Heart left ventricle (tissue), 16 donors: Measurements from ENCODE around the gene PFKP. TPM values are rescaled to one million over a fixed set of nuclear protein-coding genes. Genes with fewer than 3 reads are reported as not detected.

Experiments used
- ATAC-seq, 4 donors: fragments of 200-7000 bp; cut with Tn5 transposase; one replicate each; pipeline ENCODE4 v1.9.1; 2020 to 2022; ENCODE audit warnings: moderate library complexity in 4 of 4, mild to moderate bottlenecking in 3 of 4, moderate number of reproducible peaks in 1 of 4
- DNase-seq, 5 donors: peaks; one replicate each; pipeline ENCODE4 v3.0.0-alpha.2; 2020
- H3K27ac ChIP-seq, 12 donors: fragments of 200-600 bp; sonication (generic) in 4 of 12; one replicate each; pipeline versions ENCODE4 v1.5.0 to v1.8.0; 2016 to 2022; ENCODE audit warnings: mild to moderate bottlenecking in 2 of 12
- H3K27me3 ChIP-seq, 9 donors: fragments of 200-600 bp; sonication (generic) in 2 of 9; one replicate each; pipeline versions ENCODE4 v1.5.1 to v1.8.0; 2016 to 2022; ENCODE audit warnings: mild to moderate bottlenecking in 3 of 9
- H3K36me3 ChIP-seq, 9 donors: fragments of 200-600 bp; sonication (generic) in 2 of 9; one replicate each; pipeline versions ENCODE4 v1.5.0 to v1.8.0; 2018 to 2022; ENCODE audit warnings: mild to moderate bottlenecking in 2 of 9
- H3K4me1 ChIP-seq, 12 donors: fragments of 200-600 bp; sonication (generic) in 4 of 12; one replicate each; pipeline versions ENCODE4 v1.5.0 to v1.8.0; 2016 to 2022; ENCODE audit warnings: mild to moderate bottlenecking in 3 of 12
- H3K4me3 ChIP-seq, 12 donors: fragments of 200-600 bp; sonication (generic) in 4 of 12; one replicate each; pipeline versions ENCODE4 v1.5.0 to v1.8.0; 2017 to 2022; ENCODE audit warnings: mild to moderate bottlenecking in 9 of 12, moderate library complexity in 4 of 12
- H3K9me3 ChIP-seq, 12 donors: fragments of 200-600 bp; sonication (generic) in 4 of 12; one replicate each; pipeline versions ENCODE4 v1.5.0 to v1.8.0; 2016 to 2022; ENCODE audit warnings: mild to moderate bottlenecking in 1 of 12
- CTCF ChIP-seq, 12 donors: fragments of 200-600 bp; sonication (generic) in 4 of 12; IDR thresholded peaks; one replicate each; pipeline versions ENCODE4 v1.5.0 to v1.8.0; 2018 to 2022; ENCODE audit warnings: antibody characterized with exemption in 12 of 12, mild to moderate bottlenecking in 5 of 12
- POLR2A ChIP-seq, 2 donors: fragments of 450-650 bp; IDR thresholded peaks; one replicate each; pipeline ENCODE4 v1.6.1; 2017; ENCODE audit warnings: antibody characterized with exemption in 2 of 2, mild to moderate bottlenecking in 2 of 2, moderate library complexity in 2 of 2
- WGBS, 4 donors: extraction: QIAGEN DNeasy Blood & Tissue Kit in 2 of 4; methylation state at CpG; one replicate each; pipeline versions ENCODE4 v1.1.5 to v1.1.7; 2013 to 2018; 5-methylcytosine and 5-hydroxymethylcytosine counted together
- intact Hi-C, 10 donors: fragments of 100-400 bp; cut with DNase I; formaldehyde crosslinking; loops; one replicate each; pipeline versions ENCODE4 v1.11.1 to v1.14.2; 2022
- polyA plus RNA-seq, 2 donors: library from polyadenylated mRNA; stranded (reverse); fragments of 200-250 nt; gene quantifications; one replicate each; pipeline ENCODE4 v1.2.3, GENCODE V29; 2013
- total RNA-seq, 9 donors: library from RNA; depleted of rRNA in 2 of 9; stranded (reverse); fragments of >200 nt in 2 of 9; fragmentation: NEBNext Ultra II Directional in 3 of 9; extraction: Animal tissue kit (Norgen Biotek cat#: 25700) in 3 of 9; gene quantifications; one replicate each; pipeline versions ENCODE4 v1.1.0 to v1.2.4, GENCODE V29; 2016 to 2023
- donor health status: ischemic (EF 13 %, LVEDD 7.1; RV severe dilation, severe dysfunction).
- donor health status: healthy with polysubstance abuse.
- donor health status: DM: no; HTN: yes; CAD: no.
- donor health status: DM: no; HTN: no; CAD: no.
- donor health status: ischemic (EF 25% LVEDD 6.9; RV normal size, moderate dysfunction).
- donor health status: ischemic (EF 25% LVEDD 5.7; RV mildly dilated, moderate dysfunction).
- donor health status: healthy.
- donor health status: DM: yes; HTN: yes; CAD: no.
- donor health status: ischemic (EF 35%, LVEDD 5.7; RV mildly dilated, moderate dysfunction).
- donor health status: nonischemic (EF 11% LVEDD 7.7; RV severe dilation, severe dysfunction).
- donor health status: DM: yes; HTN: yes; CAD: no.
- donor health status: PGD.
- donor health status: ischemic (EF 29% LVEDD 5.4; RV normal size, mild dysfunction).
- donor health status: nonischemic (EF 23%, LVEDD 6.1; RV moderate dilation, normal function).

PFKP gene
- total and polyA plus RNA-seq, 11 donors = 68.0 to 318 (median 183) TPM

GRCh38 chr10:3048119-3049019, 19.0 kb upstream of the PFKP start:
- ATAC-seq (peak in 3 of 4 donors; percentile 33 to 40 (median 34)), DNase-seq (no peak)
- peaks cover 0 to 20% (median 10%) of the 10 kb centered on the region in 12 donors for H3K4me1 ChIP-seq
- H3K27ac ChIP-seq = peak overlapping the region in 3 of 12 donors; percentile 18 to 58 (median 48)
- no peak overlapping the region for H3K4me3 ChIP-seq
- no peaks in the 10 kb centered on the region for H3K27me3 ChIP-seq
- H3K36me3 ChIP-seq = no peaks in the 10 kb centered on the region
- intact Hi-C loops = loop anchor here in 1 of 10 donors (10.0 kb wide), 1 partner anchor 1624 kb away; no protein-coding TSS in a partner anchor
- WGBS, 4 donors = 61 to 76% (median 70%) methylated on average over 17 of the region's 17 CpGs
- TF ChIP-seq POLR2A (IDR thresholded peaks at IDR 0.05) (no peak), CTCF (IDR thresholded peaks at IDR 0.05) (no peak)
- H3K9me3 ChIP-seq = no peaks in the 10 kb centered on the region

- DNase-seq (no peak), ATAC-seq (no peak)
- no peak overlapping the region for H3K27ac ChIP-seq
- WGBS, 4 donors = 59 to 76% (median 66%) methylated on average over 5 of the region's 5 CpGs
- intact Hi-C loops = no loop called here
- H3K4me3 ChIP-seq = no peak overlapping the region
- peaks cover 0 to 5% (median 0%) of the 10 kb centered on the region in 12 donors for H3K9me3 ChIP-seq
- TF ChIP-seq CTCF (IDR thresholded peaks at IDR 0.05) (no peak), POLR2A (IDR thresholded peaks at IDR 0.05) (no peak)
- no peaks in the 10 kb centered on the region for H3K36me3 ChIP-seq
- no peaks in the 10 kb centered on the region for H3K27me3 ChIP-seq
- peaks cover 0 to 11% (median 5%) of the 10 kb centered on the region in 12 donors for H3K4me1 ChIP-seq
These were observed 15.7 kb upstream of the PFKP start for GRCh38 chr10:3051692-3052091.

- Histone ChIP-seq H3K36me3 (no peaks in the 10 kb centered on the region), H3K27me3 (no peaks in the 10 kb centered on the region), H3K27ac (no peak overlapping the region), H3K4me1 (peaks cover 0 to 11% (median 5%) of the 10 kb centered on the region in 12 donors), H3K4me3 (no peak overlapping the region), H3K9me3 (peaks cover 0 to 5% (median 0%) of the 10 kb centered on the region in 12 donors)
- no peak for ATAC-seq
- WGBS, 4 donors = 60 to 73% (median 66%) methylated on average over 2 of the region's 2 CpGs
- no peak for TF ChIP-seq POLR2A (IDR thresholded peaks at IDR 0.05)
- TF ChIP-seq CTCF (IDR thresholded peaks at IDR 0.05) = no peak
- intact Hi-C loops = no loop called here
- no peak for DNase-seq
These were observed 14.2 kb upstream of the PFKP start for GRCh38 chr10:3053155-3053554.

DNA sequence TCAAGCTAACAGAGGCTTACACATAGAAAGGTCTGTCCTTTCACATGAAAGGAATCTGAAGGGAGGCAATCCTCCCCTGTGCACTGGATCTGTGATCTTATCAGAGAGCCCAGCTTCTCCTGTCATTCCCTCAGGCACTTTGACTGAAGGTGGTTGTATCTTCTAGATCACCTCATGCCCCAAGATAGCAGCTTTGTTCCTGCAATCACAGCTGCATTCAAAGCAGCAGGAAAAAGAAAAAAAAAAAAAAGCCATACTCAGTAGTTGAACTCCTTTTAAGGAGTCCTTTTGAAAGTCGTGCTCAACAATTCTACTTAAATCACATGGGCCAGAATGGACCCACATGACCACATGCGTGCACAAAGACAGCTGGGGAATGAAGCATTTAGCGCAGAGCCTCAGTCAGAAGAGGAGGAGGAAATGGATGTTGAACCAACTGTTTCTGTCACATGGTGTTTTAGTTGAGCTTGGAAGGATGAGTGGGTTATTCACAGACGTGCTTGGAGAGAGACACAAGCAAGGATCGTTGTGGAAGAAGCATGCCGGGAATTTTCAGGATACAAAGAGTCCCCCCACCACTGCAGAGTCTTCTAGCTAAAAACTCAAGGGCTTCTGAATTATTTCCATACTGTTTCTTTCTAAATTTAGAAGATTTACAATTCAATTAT, 13.0 kb upstream of the PFKP start:
- ATAC-seq (peak in 1 of 4 donors; percentile 54), DNase-seq (no peak)
- intact Hi-C loops = no loop called here
- Histone ChIP-seq H3K4me3 (no peak overlapping the region), H3K36me3 (no peaks in the 10 kb centered on the region), H3K9me3 (peaks cover 0 to 5% (median 0%) of the 10 kb centered on the region in 12 donors), H3K27me3 (no peaks in the 10 kb centered on the region), H3K27ac (peak overlapping the region in 10 of 12 donors; percentile 23 to 74 (median 47)), H3K4me1 (peaks cover 0 to 11% (median 5%) of the 10 kb centered on the region in 12 donors)
- 32 to 40% (median 37%) methylated on average over 6 of the region's 6 CpGs for WGBS, 4 donors
- TF ChIP-seq CTCF (IDR thresholded peaks at IDR 0.05) (no peak), POLR2A (IDR thresholded peaks at IDR 0.05) (no peak)
